ENCODE data around the gene KIF3C. TPM values are rescaled to one million over a fixed set of nuclear protein-coding genes. Genes with fewer than 3 reads are reported as not detected.

The KIF3C gene
- total and polyA plus RNA-seq, 2 of the 8 experiments (the other 6 are each of a cell fraction or from before 2014, with no cell fraction given) = 13.4 to 58.1 TPM

GRCh38 chr2:26016012-26016705 is 33.9 kb upstream of the KIF3C start (continued):
- TF ChIP-seq ATF3 (IDR thresholded peaks at IDR 0.05; ENCODE audit: insufficient read depth, low read depth, low read length) (no peak), CBX5 (IDR thresholded peaks at IDR 0.05; ENCODE audit: low read depth, low read length) (no peak), GABPA (IDR thresholded peaks at IDR 0.05; ENCODE audit: borderline replicate concordance, insufficient read depth, low read length) (no peak), ASH2L (IDR thresholded peaks at IDR 0.05; ENCODE audit: low read length) (no peak), TEAD4 (IDR thresholded peaks at IDR 0.05; ENCODE audit: low read depth, low read length) (no peak), CHD1 (IDR thresholded peaks at IDR 0.05; ENCODE audit: low read depth, low read length) (no peak), USF2 (IDR thresholded peaks at IDR 0.05; ENCODE audit: low read length) (no peak)

Data from H1 (cell line).